HCT116 (cell line): ENCODE data around the gene G3BP2. TPM values are rescaled to one million over a fixed set of nuclear protein-coding genes. Genes with fewer than 3 reads are reported as not detected.

Experiments
- ATAC-seq: fragments of 200-7000 bp; cut with Tn5 transposase; 2 replicates; pipeline ENCODE4 v1.9.1; 2020; ENCODE audit warnings: mild to moderate bottlenecking, moderate library complexity
- BruUV-seq: library from RNA; stranded (reverse); fragments of 400-500 nt; replicated peaks from 2 replicates; lab custom pipeline; 2021; lab: Mats Ljungman, UMichigan
- CTCF ChIA-PET: fragments of 300-600 bp; sonication (Branson Sonifier 250); formaldehyde crosslinking; loops from one replicate; lab custom pipeline; 2021; ENCODE audit warnings: antibody characterized with exemption; lab: Charles Lee
- POLR2A ChIA-PET: fragments of 300-600, 350-600 bp; sonication (Branson Sonifier 250); formaldehyde crosslinking; loops from one replicate; lab custom pipeline; 2021; ENCODE audit warnings: antibody characterized with exemption; lab: Charles Lee
- RAD21 ChIA-PET, 2 experiments: fragments of 300-600 bp; sonication (Branson Sonifier 250); formaldehyde crosslinking; loops; one replicate each; lab custom pipeline; 2023; ENCODE audit warnings: low total read pairs in 2 of 2; ENCODE audit not compliant: uncharacterized antibody in 2 of 2, unreplicated experiment in 2 of 2, low non-redundant PET in 1 of 2; lab: Charles Lee
- DNase-seq: peaks from one replicate; pipeline ENCODE4 v3.0.0-alpha.2; 2010; ENCODE audit warnings: low read depth, low spot score
- H2AFZ ChIP-seq: fragments of 200-600 bp; shearing (Covaris generic), sonication (generic); 2 replicates; pipeline ENCODE4 v1.6.1; 2017; ENCODE audit warnings: low read depth, mixed run types, mixed read lengths, antibody characterized with exemption, low read length; ENCODE audit not compliant: poor library complexity, severe bottlenecking
- H3K27ac ChIP-seq: 2 replicates; pipeline ENCODE4 v1.5.1; 2012; ENCODE audit warnings: low read depth, low read length
- H3K27me3 ChIP-seq: fragments of 200-600 bp; sonication (generic); 2 replicates; pipeline ENCODE4 v1.6.1; 2016; ENCODE audit warnings: mixed run types, low read length, mixed read lengths; ENCODE audit not compliant: insufficient read depth
- H3K36me3 ChIP-seq, 2 experiments: fragments of 200-500 bp in 1 of 2; fragments of 200-600 bp in 1 of 2; sonication (Bioruptor generic) in 1 of 2; sonication (generic) in 1 of 2; 2 replicates each; pipeline versions ENCODE4 v1.5.1 to v1.6.1; 2014 to 2016; ENCODE audit warnings: low read length in 2 of 2, inconsistent platforms in 1 of 2, mixed read lengths in 1 of 2, mixed run types in 1 of 2; ENCODE audit not compliant: insufficient read depth in 2 of 2, control insufficient read depth in 1 of 2
- H3K4me1 ChIP-seq, 2 experiments: fragments of 200-600 bp in 1 of 2; sonication (generic) in 1 of 2; 2 replicates each; pipeline versions ENCODE4 v1.5.1 to v1.6.1; 2012 to 2017; ENCODE audit warnings: low read length in 2 of 2, inconsistent platforms in 1 of 2, mild to moderate bottlenecking in 1 of 2, mixed read lengths in 1 of 2, mixed run types in 1 of 2, moderate library complexity in 1 of 2; ENCODE audit not compliant: insufficient read depth in 2 of 2, control insufficient read depth in 1 of 2
- H3K4me2 ChIP-seq: fragments of 200-600 bp; sonication (generic); 2 replicates; pipeline ENCODE4 v1.6.1; 2017; ENCODE audit warnings: mixed run types, low read length, mixed read lengths
- H3K4me3 ChIP-seq, 2 experiments: fragments of 200-600 bp in 1 of 2; sonication (generic) in 1 of 2; replicated peaks in 1 of 2; 2 replicates each; pipeline ENCODE4 v1.5.1; 2011 to 2016; ENCODE audit warnings: low read length in 2 of 2, control low read depth in 1 of 2, low read depth in 1 of 2, mild to moderate bottlenecking in 1 of 2, mixed read lengths in 1 of 2, mixed run types in 1 of 2
- H3K79me2 ChIP-seq: fragments of 200-600 bp; sonication (generic); 2 replicates; pipeline ENCODE4 v1.6.1; 2017; ENCODE audit warnings: mild to moderate bottlenecking, mixed run types, low read length, moderate library complexity, mixed read lengths; ENCODE audit not compliant: insufficient read depth
- H3K9ac ChIP-seq: fragments of 200-600 bp; sonication (generic); 2 replicates; pipeline ENCODE4 v1.6.1; 2016; ENCODE audit warnings: low read length, mixed read lengths
- H3K9me2 ChIP-seq: fragments of 200-600 bp; sonication (generic), shearing (Covaris generic); 2 replicates; pipeline ENCODE4 v1.6.1; 2017; ENCODE audit warnings: mixed run types, mild to moderate bottlenecking, moderate library complexity; ENCODE audit not compliant: insufficient read depth
- H3K9me3 ChIP-seq, 2 experiments: fragments of 200-500 bp in 1 of 2; fragments of 200-600 bp in 1 of 2; sonication (Bioruptor generic) in 1 of 2; sonication (generic) in 1 of 2; 2 replicates each; pipeline ENCODE4 v1.6.1; 2014 to 2017; ENCODE audit warnings: low read length in 2 of 2, mixed read lengths in 2 of 2, inconsistent platforms in 1 of 2, low read depth in 1 of 2, mild to moderate bottlenecking in 1 of 2, mixed run types in 1 of 2, moderate library complexity in 1 of 2; ENCODE audit not compliant: control insufficient read depth in 1 of 2, insufficient read depth in 1 of 2
- H4K20me1 ChIP-seq: fragments of 200-600 bp; sonication (generic), shearing (Covaris generic); 2 replicates; pipeline ENCODE4 v1.6.1; 2017; ENCODE audit warnings: mixed run types, mild to moderate bottlenecking, moderate library complexity; ENCODE audit not compliant: insufficient read depth
- CBX3 ChIP-seq: IDR thresholded peaks from 2 replicates; pipeline ENCODE4 v1.6.1; 2012; ENCODE audit warnings: low read depth
- CEBPB ChIP-seq: IDR thresholded peaks from 2 replicates; pipeline ENCODE4 v1.6.1; 2012; ENCODE audit warnings: low read depth
- ELF1 ChIP-seq: IDR thresholded peaks from 2 replicates; pipeline ENCODE4 v1.6.1; 2012; ENCODE audit warnings: low read depth, borderline replicate concordance
- EZH2 ChIP-seq: fragments of 200-600 bp; sonication (generic); IDR thresholded peaks from 2 replicates; pipeline ENCODE4 v1.6.1; 2017; ENCODE audit warnings: antibody characterized with exemption, mixed run types
- FOSL1 ChIP-seq: IDR thresholded peaks from 2 replicates; pipeline ENCODE4 v1.6.1; 2012; ENCODE audit warnings: low read depth
- JUND ChIP-seq: IDR thresholded peaks from 2 replicates; pipeline ENCODE4 v1.6.1; 2012
- POLR2AphosphoS5 ChIP-seq: IDR thresholded peaks from 2 replicates; pipeline ENCODE4 v1.6.1; 2011; ENCODE audit warnings: mild to moderate bottlenecking, low read depth, low read length, moderate library complexity
- RAD21 ChIP-seq: IDR thresholded peaks from 2 replicates; pipeline ENCODE4 v1.6.1; 2012; ENCODE audit warnings: low read depth, mild to moderate bottlenecking
- SP1 ChIP-seq: IDR thresholded peaks from 2 replicates; pipeline ENCODE4 v1.6.1; 2012; ENCODE audit warnings: low read depth
- SRF ChIP-seq: IDR thresholded peaks from 2 replicates; pipeline ENCODE4 v1.6.1; 2012; ENCODE audit warnings: low read depth
- YY1 ChIP-seq: IDR thresholded peaks from 2 replicates; pipeline ENCODE4 v1.6.1; 2011; ENCODE audit warnings: low read length, low read depth, moderate library complexity, mild to moderate bottlenecking; ENCODE audit not compliant: insufficient replicate concordance; ENCODE audit errors: extremely low read depth
- ZNF274 ChIP-seq: fragments of 200-500 bp; sonication (Bioruptor generic); IDR thresholded peaks from 2 replicates; pipeline ENCODE4 v1.6.1; 2014; ENCODE audit warnings: mild to moderate bottlenecking, low read depth, low read length, inconsistent platforms
- intact Hi-C: fragments of 100-400 bp; cut with micrococcal nuclease; formaldehyde crosslinking; loops from 2 replicates; pipeline ENCODE4 v1.10.0; 2022
- total RNA-seq: library from RNA; stranded (reverse); gene quantifications from one replicate; pipeline ENCODE4 v1.2.1, GENCODE V29; 2021; ENCODE audit not compliant: unreplicated experiment
- TF ChIP-seq, protein P1 (sequence below): IDR thresholded peaks from 2 replicates; pipeline ENCODE4 v1.6.1; 2012; ENCODE audit warnings: low read depth
- TF ChIP-seq, protein P2 (sequence below): IDR thresholded peaks from 2 replicates; pipeline ENCODE4 v1.6.1; 2012
- TF ChIP-seq, protein P3 (sequence below): IDR thresholded peaks from 2 replicates; pipeline ENCODE4 v1.6.1; 2012
- TF ChIP-seq, protein P4 (sequence below), 3 experiments: fragments of 200-600 bp in 1 of 3; sonication (generic) in 1 of 3; IDR thresholded peaks in 2 of 3; conservative IDR thresholded peaks in 1 of 3; 2 replicates each; pipeline ENCODE4 v1.5.1; 2012 to 2017; ENCODE audit warnings: low read depth in 2 of 3, low read length in 2 of 3, antibody characterized with exemption in 1 of 3, borderline replicate concordance in 1 of 3, control low read depth in 1 of 3, mild to moderate bottlenecking in 1 of 3, mixed read lengths in 1 of 3, mixed run types in 1 of 3, moderate library complexity in 1 of 3; ENCODE audit not compliant: insufficient read depth in 1 of 3
- TF ChIP-seq, protein P5 (sequence below): IDR thresholded peaks from 2 replicates; pipeline ENCODE4 v1.6.1; 2011; ENCODE audit warnings: mild to moderate bottlenecking, low read length, moderate library complexity; ENCODE audit not compliant: insufficient replicate concordance; ENCODE audit errors: extremely low read depth

Gene G3BP2
- total RNA-seq, 1 experiment from 2014 or later = 153 TPM

DNA sequence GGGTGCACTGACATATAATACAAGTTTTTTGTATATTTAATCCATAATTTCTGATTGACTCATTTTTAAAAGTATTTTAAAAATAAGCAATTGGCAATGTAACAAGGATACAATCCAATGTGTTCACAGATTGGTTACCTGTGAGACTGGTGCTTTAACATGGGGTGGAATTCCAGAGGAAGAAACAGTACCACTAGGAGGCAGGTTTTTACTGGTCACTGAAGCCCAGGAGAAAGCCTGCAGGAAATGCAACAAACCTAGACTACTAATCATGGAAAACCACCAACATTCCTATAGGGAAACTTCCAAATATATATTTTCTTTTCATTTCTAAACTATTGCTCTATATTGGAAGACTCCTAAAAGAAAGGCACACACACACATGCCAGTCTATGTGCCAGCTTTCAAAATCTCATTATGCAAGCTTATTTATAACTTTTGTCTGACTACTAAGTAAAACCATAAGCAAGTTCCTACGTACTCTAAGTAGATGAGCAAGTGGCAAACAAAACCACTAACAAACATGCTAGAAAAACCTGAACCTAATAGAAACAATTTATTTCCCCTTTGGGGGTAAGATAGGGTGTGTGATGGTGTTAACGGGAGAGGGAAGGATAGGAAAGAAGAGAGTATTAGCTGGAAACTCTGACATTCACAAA is 19.2 kb downstream of the G3BP2 start:
- intact Hi-C loops = loop anchor here (1.0 to 10.0 kb wide), 2 partner anchors 70 to 191 kb away; partner anchors contain the start of gene USO1
- DNase-seq (no peak), ATAC-seq (peak; percentile 78)
- Histone ChIP-seq H2AFZ (no peak overlapping the region), H3K4me2 (no peak overlapping the region), H3K9me2 (no peaks in the 10 kb centered on the region), H3K36me3 (peaks cover 31 to 42% of the 10 kb centered on the region in 2 experiments; a peak in 3 of 4 replicates), H3K4me3 (no peak overlapping the region), H3K9me3 (no peaks in the 10 kb centered on the region), H3K9ac (no peak overlapping the region), H3K79me2 (peaks cover 86% of the 10 kb centered on the region), H3K27me3 (no peaks in the 10 kb centered on the region), H3K27ac (no peak overlapping the region), H3K4me1 (peaks cover 0 to 2% of the 10 kb centered on the region in 2 experiments; a peak in 1 of 4 replicates), H4K20me1 (peaks cover 4% of the 10 kb centered on the region; the same call in 1 of the 2 replicates)
- ChIA-PET CTCF (interaction anchor here (0.7 to 2.1 kb wide), 2 partner anchors 59 to 194 kb away, joined by 3 to 7 read pairs; no protein-coding TSS in a partner anchor), RAD21 (interaction anchor here in 1 of 2 experiments (1.3 kb wide), 1 partner anchor 194 kb away, joined by 3 read pairs; no protein-coding TSS in a partner anchor), POLR2A (no interaction called here)
- no TSS peak for BruUV-seq
- TF ChIP-seq ZNF274 (no peak), RAD21 (peak; percentile 52), JUND (no peak), EZH2 (no peak), SP1 (no peak), YY1 (no peak), FOSL1 (no peak), CEBPB (no peak), CBX3 (no peak), ELF1 (no peak), SRF (no peak), POLR2AphosphoS5 (no peak)
- TF ChIP-seq, protein P1, sequence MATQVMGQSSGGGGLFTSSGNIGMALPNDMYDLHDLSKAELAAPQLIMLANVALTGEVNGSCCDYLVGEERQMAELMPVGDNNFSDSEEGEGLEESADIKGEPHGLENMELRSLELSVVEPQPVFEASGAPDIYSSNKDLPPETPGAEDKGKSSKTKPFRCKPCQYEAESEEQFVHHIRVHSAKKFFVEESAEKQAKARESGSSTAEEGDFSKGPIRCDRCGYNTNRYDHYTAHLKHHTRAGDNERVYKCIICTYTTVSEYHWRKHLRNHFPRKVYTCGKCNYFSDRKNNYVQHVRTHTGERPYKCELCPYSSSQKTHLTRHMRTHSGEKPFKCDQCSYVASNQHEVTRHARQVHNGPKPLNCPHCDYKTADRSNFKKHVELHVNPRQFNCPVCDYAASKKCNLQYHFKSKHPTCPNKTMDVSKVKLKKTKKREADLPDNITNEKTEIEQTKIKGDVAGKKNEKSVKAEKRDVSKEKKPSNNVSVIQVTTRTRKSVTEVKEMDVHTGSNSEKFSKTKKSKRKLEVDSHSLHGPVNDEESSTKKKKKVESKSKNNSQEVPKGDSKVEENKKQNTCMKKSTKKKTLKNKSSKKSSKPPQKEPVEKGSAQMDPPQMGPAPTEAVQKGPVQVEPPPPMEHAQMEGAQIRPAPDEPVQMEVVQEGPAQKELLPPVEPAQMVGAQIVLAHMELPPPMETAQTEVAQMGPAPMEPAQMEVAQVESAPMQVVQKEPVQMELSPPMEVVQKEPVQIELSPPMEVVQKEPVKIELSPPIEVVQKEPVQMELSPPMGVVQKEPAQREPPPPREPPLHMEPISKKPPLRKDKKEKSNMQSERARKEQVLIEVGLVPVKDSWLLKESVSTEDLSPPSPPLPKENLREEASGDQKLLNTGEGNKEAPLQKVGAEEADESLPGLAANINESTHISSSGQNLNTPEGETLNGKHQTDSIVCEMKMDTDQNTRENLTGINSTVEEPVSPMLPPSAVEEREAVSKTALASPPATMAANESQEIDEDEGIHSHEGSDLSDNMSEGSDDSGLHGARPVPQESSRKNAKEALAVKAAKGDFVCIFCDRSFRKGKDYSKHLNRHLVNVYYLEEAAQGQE = no peak
- TF ChIP-seq, protein P2, sequence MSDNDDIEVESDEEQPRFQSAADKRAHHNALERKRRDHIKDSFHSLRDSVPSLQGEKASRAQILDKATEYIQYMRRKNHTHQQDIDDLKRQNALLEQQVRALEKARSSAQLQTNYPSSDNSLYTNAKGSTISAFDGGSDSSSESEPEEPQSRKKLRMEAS = no peak
- TF ChIP-seq, protein P3, sequence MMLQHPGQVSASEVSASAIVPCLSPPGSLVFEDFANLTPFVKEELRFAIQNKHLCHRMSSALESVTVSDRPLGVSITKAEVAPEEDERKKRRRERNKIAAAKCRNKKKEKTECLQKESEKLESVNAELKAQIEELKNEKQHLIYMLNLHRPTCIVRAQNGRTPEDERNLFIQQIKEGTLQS = 0 out of 2 replicates have a peak, but pooled peaks have one; percentile 27
- TF ChIP-seq, protein P4, sequence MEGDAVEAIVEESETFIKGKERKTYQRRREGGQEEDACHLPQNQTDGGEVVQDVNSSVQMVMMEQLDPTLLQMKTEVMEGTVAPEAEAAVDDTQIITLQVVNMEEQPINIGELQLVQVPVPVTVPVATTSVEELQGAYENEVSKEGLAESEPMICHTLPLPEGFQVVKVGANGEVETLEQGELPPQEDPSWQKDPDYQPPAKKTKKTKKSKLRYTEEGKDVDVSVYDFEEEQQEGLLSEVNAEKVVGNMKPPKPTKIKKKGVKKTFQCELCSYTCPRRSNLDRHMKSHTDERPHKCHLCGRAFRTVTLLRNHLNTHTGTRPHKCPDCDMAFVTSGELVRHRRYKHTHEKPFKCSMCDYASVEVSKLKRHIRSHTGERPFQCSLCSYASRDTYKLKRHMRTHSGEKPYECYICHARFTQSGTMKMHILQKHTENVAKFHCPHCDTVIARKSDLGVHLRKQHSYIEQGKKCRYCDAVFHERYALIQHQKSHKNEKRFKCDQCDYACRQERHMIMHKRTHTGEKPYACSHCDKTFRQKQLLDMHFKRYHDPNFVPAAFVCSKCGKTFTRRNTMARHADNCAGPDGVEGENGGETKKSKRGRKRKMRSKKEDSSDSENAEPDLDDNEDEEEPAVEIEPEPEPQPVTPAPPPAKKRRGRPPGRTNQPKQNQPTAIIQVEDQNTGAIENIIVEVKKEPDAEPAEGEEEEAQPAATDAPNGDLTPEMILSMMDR (IDR thresholded peaks at IDR 0.05 in 2 of 3, conservative IDR thresholded peaks at IDR 0.05 in 1 of 3; ENCODE audit: borderline replicate concordance in 1 of 3, insufficient read depth in 1 of 3, low read depth in 2 of 3, low read length in 2 of 3) = peak; percentile 43 to 62 (median 52); a peak in 5 of 6 replicates
- TF ChIP-seq, protein P5, sequence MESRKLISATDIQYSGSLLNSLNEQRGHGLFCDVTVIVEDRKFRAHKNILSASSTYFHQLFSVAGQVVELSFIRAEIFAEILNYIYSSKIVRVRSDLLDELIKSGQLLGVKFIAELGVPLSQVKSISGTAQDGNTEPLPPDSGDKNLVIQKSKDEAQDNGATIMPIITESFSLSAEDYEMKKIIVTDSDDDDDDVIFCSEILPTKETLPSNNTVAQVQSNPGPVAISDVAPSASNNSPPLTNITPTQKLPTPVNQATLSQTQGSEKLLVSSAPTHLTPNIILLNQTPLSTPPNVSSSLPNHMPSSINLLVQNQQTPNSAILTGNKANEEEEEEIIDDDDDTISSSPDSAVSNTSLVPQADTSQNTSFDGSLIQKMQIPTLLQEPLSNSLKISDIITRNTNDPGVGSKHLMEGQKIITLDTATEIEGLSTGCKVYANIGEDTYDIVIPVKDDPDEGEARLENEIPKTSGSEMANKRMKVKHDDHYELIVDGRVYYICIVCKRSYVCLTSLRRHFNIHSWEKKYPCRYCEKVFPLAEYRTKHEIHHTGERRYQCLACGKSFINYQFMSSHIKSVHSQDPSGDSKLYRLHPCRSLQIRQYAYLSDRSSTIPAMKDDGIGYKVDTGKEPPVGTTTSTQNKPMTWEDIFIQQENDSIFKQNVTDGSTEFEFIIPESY = no peak
